AG09309 (cell line): Measurements from ENCODE around the gene RELT.
"Not testable (repeated sequence)": the region's sequence is repeated elsewhere in the genome, so short reads cannot be mapped to it uniquely, and the experiment has no call there.

Source experiments
- DNase-seq: peaks from one replicate; pipeline ENCODE4 v3.0.0-alpha.2; 2010; ENCODE audit warnings: low read depth
- H3K4me3 ChIP-seq: 2 replicates; pipeline ENCODE4 v1.5.1; 2011; ENCODE audit warnings: mild to moderate bottlenecking, low read depth, low read length, moderate library complexity; ENCODE audit not compliant: control insufficient read depth
- TF ChIP-seq, protein P1 (sequence below): IDR thresholded peaks from 2 replicates; pipeline ENCODE4 v1.5.1; 2011; ENCODE audit warnings: mild to moderate bottlenecking, low read depth, low read length, inconsistent platforms; ENCODE audit not compliant: insufficient read depth, control insufficient read depth; ENCODE audit errors: missing control alignments

The RELT gene

DNA sequence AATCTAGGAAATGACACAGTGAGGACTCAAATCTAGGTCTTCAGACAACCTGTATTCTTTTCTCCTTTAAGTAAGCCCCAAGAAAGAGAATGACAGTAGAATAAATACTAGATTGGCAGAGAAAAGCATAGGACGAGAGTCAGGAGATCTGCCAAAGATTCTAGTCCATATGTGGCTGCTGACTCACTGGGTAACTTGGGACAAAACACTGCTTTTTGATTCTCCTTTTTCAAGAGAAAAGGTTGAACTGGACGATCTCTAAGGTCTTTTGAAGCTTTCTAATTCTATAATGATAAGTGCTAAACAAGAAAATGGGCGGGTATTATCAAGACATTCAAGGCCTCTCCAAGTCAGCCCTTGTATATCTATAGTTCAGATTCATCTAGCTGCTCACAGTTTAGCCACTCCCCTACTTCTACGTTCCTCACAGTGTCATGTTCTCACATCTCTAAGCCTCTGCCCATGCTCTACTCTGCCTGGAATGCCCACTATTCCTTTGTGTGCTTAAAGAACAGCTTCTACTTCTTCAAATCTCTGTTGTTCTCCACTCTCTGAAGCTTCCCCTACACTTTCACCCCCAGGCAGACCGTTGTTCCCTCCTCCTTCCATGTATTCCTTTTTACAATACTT, 53.0 kb downstream of the RELT start:
- no peak overlapping the region for H3K4me3 ChIP-seq
- no peak for DNase-seq
- TF ChIP-seq, protein P1, sequence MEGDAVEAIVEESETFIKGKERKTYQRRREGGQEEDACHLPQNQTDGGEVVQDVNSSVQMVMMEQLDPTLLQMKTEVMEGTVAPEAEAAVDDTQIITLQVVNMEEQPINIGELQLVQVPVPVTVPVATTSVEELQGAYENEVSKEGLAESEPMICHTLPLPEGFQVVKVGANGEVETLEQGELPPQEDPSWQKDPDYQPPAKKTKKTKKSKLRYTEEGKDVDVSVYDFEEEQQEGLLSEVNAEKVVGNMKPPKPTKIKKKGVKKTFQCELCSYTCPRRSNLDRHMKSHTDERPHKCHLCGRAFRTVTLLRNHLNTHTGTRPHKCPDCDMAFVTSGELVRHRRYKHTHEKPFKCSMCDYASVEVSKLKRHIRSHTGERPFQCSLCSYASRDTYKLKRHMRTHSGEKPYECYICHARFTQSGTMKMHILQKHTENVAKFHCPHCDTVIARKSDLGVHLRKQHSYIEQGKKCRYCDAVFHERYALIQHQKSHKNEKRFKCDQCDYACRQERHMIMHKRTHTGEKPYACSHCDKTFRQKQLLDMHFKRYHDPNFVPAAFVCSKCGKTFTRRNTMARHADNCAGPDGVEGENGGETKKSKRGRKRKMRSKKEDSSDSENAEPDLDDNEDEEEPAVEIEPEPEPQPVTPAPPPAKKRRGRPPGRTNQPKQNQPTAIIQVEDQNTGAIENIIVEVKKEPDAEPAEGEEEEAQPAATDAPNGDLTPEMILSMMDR = no peak

DNA sequence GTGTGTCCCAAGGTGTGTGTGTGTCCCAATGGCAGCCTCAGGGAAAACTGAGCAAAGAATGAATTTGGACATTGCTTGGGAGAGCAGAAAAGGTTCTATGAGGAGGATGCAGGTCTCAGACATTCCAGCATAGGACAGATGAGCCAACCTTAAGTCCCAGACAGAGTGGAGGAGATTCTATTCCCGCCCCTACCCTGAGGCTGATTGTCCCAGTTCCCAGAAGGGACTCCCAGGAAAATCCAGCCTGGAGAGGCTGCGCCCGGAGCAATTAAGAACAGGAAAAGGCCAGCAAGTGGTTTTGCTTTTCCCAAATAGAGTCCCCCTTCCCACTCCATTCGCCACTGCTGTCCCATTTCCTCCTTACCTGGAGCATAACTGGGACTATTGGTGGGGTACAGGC, 54.1 kb downstream of the RELT start:
- TF ChIP-seq, protein P1 = no peak
- H3K4me3 ChIP-seq = no peak overlapping the region
- DNase-seq = no peak

DNA sequence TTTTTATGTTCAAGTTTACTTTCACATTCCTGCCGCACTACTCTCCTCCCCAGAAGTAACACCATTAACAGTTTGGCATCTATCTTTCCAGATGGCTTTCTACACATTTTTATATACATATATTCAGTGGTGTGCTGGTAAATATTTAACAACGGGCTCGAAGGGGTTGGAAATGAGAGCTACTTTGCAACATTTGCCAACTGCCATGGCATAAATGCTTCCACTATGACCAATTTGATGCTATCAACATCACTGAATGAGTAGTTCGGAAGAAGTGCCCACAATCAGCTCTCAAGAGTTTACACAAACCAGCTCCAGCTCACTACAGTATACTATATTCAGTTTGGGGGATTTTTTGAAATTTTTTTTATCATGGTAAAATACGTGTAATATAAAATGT, 55.2 kb downstream of the RELT start:
- TF ChIP-seq, protein P1 = no peak
- DNase-seq = no peak
- H3K4me3 ChIP-seq = no peak overlapping the region

DNA sequence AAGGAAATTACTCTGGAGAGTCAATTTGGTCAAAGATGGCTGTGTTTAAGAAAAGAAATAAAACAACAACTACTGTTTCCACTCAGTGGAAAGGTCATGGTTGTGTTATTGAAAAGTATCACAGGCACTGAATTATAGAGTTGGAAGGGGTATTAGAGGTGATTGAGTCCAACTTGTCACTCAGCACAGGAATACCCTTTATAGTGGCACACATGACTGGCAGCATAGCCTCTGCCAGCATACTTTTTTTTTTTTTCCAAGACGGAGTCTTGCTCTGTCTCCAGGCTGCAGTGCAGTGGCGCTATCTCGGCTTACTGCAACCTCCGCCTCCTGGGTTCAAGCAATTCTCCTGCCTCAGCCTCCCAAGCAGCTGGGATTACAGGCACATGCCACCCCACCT, 60.7 kb downstream of the RELT start:
- not testable (repeated sequence) for DNase-seq, H3K4me3 ChIP-seq

GRCh38 chr11:73439002-73439843, 63.0 kb downstream of the RELT start:
- DNase-seq = no peak
- H3K4me3 ChIP-seq = no peak overlapping the region
- TF ChIP-seq, protein P1 = no peak

DNA sequence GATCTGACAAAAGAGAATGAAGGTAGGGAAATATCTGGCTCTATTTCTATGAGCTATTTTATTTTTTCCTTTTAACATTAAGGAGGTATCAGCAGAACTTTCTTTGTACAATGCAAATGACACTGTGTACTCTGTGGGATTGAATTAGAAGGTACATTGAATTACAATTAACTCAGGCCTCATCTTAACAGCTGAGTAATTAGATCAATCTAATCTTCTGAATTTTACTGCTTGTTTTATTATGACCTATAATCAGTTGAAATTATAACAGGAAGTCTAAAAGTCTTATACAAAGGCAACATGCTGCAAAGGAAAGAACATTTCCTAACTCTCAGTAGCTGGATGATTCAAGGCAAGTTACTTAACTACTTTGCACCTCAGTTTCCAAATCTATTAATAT, 69.8 kb downstream of the RELT start:
- no peak for DNase-seq
- no peak overlapping the region for H3K4me3 ChIP-seq
- TF ChIP-seq, protein P1 = no peak

DNA sequence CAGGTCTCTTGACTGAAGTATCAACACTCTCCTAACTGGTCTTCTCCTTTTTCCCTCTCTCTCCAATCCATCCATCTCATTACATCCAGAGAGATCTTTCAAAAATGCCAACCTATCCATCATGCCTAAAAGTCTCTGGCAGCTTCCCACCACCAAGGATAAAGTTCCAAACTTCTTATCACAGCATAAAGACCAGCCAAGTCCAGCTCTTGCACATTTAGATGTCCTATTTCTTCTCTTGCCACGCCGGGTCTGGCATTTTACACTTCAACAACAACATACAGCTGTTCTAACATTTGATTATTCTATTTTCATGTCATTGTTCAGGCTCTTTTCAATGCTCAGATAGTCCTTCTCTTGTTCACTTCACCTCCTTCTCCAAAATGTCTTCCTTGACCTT, 70.6 kb downstream of the RELT start:
- H3K4me3 ChIP-seq = no peak overlapping the region
- no peak for DNase-seq
- TF ChIP-seq, protein P1 = no peak
